HCT116 (cell line): ENCODE results near the gene MBOAT7. TPM values are rescaled to one million over a fixed set of nuclear protein-coding genes. Genes with fewer than 3 reads are reported as not detected.
A peak's percentile ranks its signal among the peaks of the same experiment; 100 is the strongest.

Source experiments
- ATAC-seq: fragments of 200-7000 bp; cut with Tn5 transposase; 2 replicates; pipeline ENCODE4 v1.9.1; 2020; ENCODE audit warnings: mild to moderate bottlenecking, moderate library complexity
- BruUV-seq: library from RNA; stranded (reverse); fragments of 400-500 nt; replicated peaks from 2 replicates; lab custom pipeline; 2021; lab: Mats Ljungman, UMichigan
- CTCF ChIA-PET: fragments of 300-600 bp; sonication (Branson Sonifier 250); formaldehyde crosslinking; loops from one replicate; lab custom pipeline; 2021; ENCODE audit warnings: antibody characterized with exemption; lab: Charles Lee
- POLR2A ChIA-PET: fragments of 300-600, 350-600 bp; sonication (Branson Sonifier 250); formaldehyde crosslinking; loops from one replicate; lab custom pipeline; 2021; ENCODE audit warnings: antibody characterized with exemption; lab: Charles Lee
- RAD21 ChIA-PET, 2 experiments: fragments of 300-600 bp; sonication (Branson Sonifier 250); formaldehyde crosslinking; loops; one replicate each; lab custom pipeline; 2023; ENCODE audit warnings: low total read pairs in 2 of 2; ENCODE audit not compliant: uncharacterized antibody in 2 of 2, unreplicated experiment in 2 of 2, low non-redundant PET in 1 of 2; lab: Charles Lee
- DNase-seq: peaks from one replicate; pipeline ENCODE4 v3.0.0-alpha.2; 2010; ENCODE audit warnings: low read depth, low spot score
- H2AFZ ChIP-seq: fragments of 200-600 bp; shearing (Covaris generic), sonication (generic); 2 replicates; pipeline ENCODE4 v1.6.1; 2017; ENCODE audit warnings: low read depth, mixed run types, mixed read lengths, antibody characterized with exemption, low read length; ENCODE audit not compliant: poor library complexity, severe bottlenecking
- H3K27ac ChIP-seq: 2 replicates; pipeline ENCODE4 v1.5.1; 2012; ENCODE audit warnings: low read depth, low read length
- H3K27me3 ChIP-seq: fragments of 200-600 bp; sonication (generic); 2 replicates; pipeline ENCODE4 v1.6.1; 2016; ENCODE audit warnings: mixed run types, low read length, mixed read lengths; ENCODE audit not compliant: insufficient read depth
- H3K36me3 ChIP-seq, 2 experiments: fragments of 200-500 bp in 1 of 2; fragments of 200-600 bp in 1 of 2; sonication (Bioruptor generic) in 1 of 2; sonication (generic) in 1 of 2; 2 replicates each; pipeline versions ENCODE4 v1.5.1 to v1.6.1; 2014 to 2016; ENCODE audit warnings: low read length in 2 of 2, inconsistent platforms in 1 of 2, mixed read lengths in 1 of 2, mixed run types in 1 of 2; ENCODE audit not compliant: insufficient read depth in 2 of 2, control insufficient read depth in 1 of 2
- H3K4me1 ChIP-seq, 2 experiments: fragments of 200-600 bp in 1 of 2; sonication (generic) in 1 of 2; 2 replicates each; pipeline versions ENCODE4 v1.5.1 to v1.6.1; 2012 to 2017; ENCODE audit warnings: low read length in 2 of 2, inconsistent platforms in 1 of 2, mild to moderate bottlenecking in 1 of 2, mixed read lengths in 1 of 2, mixed run types in 1 of 2, moderate library complexity in 1 of 2; ENCODE audit not compliant: insufficient read depth in 2 of 2, control insufficient read depth in 1 of 2
- H3K4me2 ChIP-seq: fragments of 200-600 bp; sonication (generic); 2 replicates; pipeline ENCODE4 v1.6.1; 2017; ENCODE audit warnings: mixed run types, low read length, mixed read lengths
- H3K4me3 ChIP-seq, 2 experiments: fragments of 200-600 bp in 1 of 2; sonication (generic) in 1 of 2; replicated peaks in 1 of 2; 2 replicates each; pipeline ENCODE4 v1.5.1; 2011 to 2016; ENCODE audit warnings: low read length in 2 of 2, control low read depth in 1 of 2, low read depth in 1 of 2, mild to moderate bottlenecking in 1 of 2, mixed read lengths in 1 of 2, mixed run types in 1 of 2
- H3K79me2 ChIP-seq: fragments of 200-600 bp; sonication (generic); 2 replicates; pipeline ENCODE4 v1.6.1; 2017; ENCODE audit warnings: mild to moderate bottlenecking, mixed run types, low read length, moderate library complexity, mixed read lengths; ENCODE audit not compliant: insufficient read depth
- H3K9ac ChIP-seq: fragments of 200-600 bp; sonication (generic); 2 replicates; pipeline ENCODE4 v1.6.1; 2016; ENCODE audit warnings: low read length, mixed read lengths
- H3K9me2 ChIP-seq: fragments of 200-600 bp; sonication (generic), shearing (Covaris generic); 2 replicates; pipeline ENCODE4 v1.6.1; 2017; ENCODE audit warnings: mixed run types, mild to moderate bottlenecking, moderate library complexity; ENCODE audit not compliant: insufficient read depth
- H3K9me3 ChIP-seq, 2 experiments: fragments of 200-500 bp in 1 of 2; fragments of 200-600 bp in 1 of 2; sonication (Bioruptor generic) in 1 of 2; sonication (generic) in 1 of 2; 2 replicates each; pipeline ENCODE4 v1.6.1; 2014 to 2017; ENCODE audit warnings: low read length in 2 of 2, mixed read lengths in 2 of 2, inconsistent platforms in 1 of 2, low read depth in 1 of 2, mild to moderate bottlenecking in 1 of 2, mixed run types in 1 of 2, moderate library complexity in 1 of 2; ENCODE audit not compliant: control insufficient read depth in 1 of 2, insufficient read depth in 1 of 2
- H4K20me1 ChIP-seq: fragments of 200-600 bp; sonication (generic), shearing (Covaris generic); 2 replicates; pipeline ENCODE4 v1.6.1; 2017; ENCODE audit warnings: mixed run types, mild to moderate bottlenecking, moderate library complexity; ENCODE audit not compliant: insufficient read depth
- CBX3 ChIP-seq: IDR thresholded peaks from 2 replicates; pipeline ENCODE4 v1.6.1; 2012; ENCODE audit warnings: low read depth
- CTCF ChIP-seq, 3 experiments: fragments of 200-600 bp in 1 of 3; sonication (generic) in 1 of 3; IDR thresholded peaks in 2 of 3; conservative IDR thresholded peaks in 1 of 3; 2 replicates each; pipeline ENCODE4 v1.5.1; 2012 to 2017; ENCODE audit warnings: low read depth in 2 of 3, low read length in 2 of 3, antibody characterized with exemption in 1 of 3, borderline replicate concordance in 1 of 3, control low read depth in 1 of 3, mild to moderate bottlenecking in 1 of 3, mixed read lengths in 1 of 3, mixed run types in 1 of 3, moderate library complexity in 1 of 3; ENCODE audit not compliant: insufficient read depth in 1 of 3
- ELF1 ChIP-seq: IDR thresholded peaks from 2 replicates; pipeline ENCODE4 v1.6.1; 2012; ENCODE audit warnings: low read depth, borderline replicate concordance
- EZH2phosphoT487 ChIP-seq: fragments of 200-600 bp; IDR thresholded peaks from 2 replicates; pipeline ENCODE4 v1.6.1; 2018; ENCODE audit warnings: antibody characterized with exemption, borderline replicate concordance
- POLR2AphosphoS5 ChIP-seq: IDR thresholded peaks from 2 replicates; pipeline ENCODE4 v1.6.1; 2011; ENCODE audit warnings: mild to moderate bottlenecking, low read depth, low read length, moderate library complexity
- RAD21 ChIP-seq: IDR thresholded peaks from 2 replicates; pipeline ENCODE4 v1.6.1; 2012; ENCODE audit warnings: low read depth, mild to moderate bottlenecking
- TCF7L2 ChIP-seq: IDR thresholded peaks from 2 replicates; pipeline ENCODE4 v1.7.0; 2011; ENCODE audit warnings: borderline replicate concordance, inconsistent platforms; ENCODE audit not compliant: insufficient read depth, insufficient read length; ENCODE audit errors: extremely low read depth
- intact Hi-C: fragments of 100-400 bp; cut with micrococcal nuclease; formaldehyde crosslinking; loops from 2 replicates; pipeline ENCODE4 v1.10.0; 2022
- total RNA-seq: library from RNA; stranded (reverse); gene quantifications from one replicate; pipeline ENCODE4 v1.2.1, GENCODE V29; 2021; ENCODE audit not compliant: unreplicated experiment
- TF ChIP-seq, protein P1 (sequence below): IDR thresholded peaks from 2 replicates; pipeline ENCODE4 v1.6.1; 2012; ENCODE audit warnings: low read depth
- TF ChIP-seq, protein P2 (sequence below): IDR thresholded peaks from 2 replicates; pipeline ENCODE4 v1.6.1; 2012

The MBOAT7 gene
- total RNA-seq, 1 experiment from 2014 or later: 113 TPM

- CTCF ChIA-PET: interaction anchor here (1.5 kb wide), 1 partner anchor 9 kb away, joined by 4 read pairs; the partner anchor contains the start of gene TMC4
- POLR2A ChIA-PET: interaction anchor here (0.6 to 0.8 kb wide), 2 partner anchors 27 to 183 kb away, joined by 3 read pairs; partner anchors contain the start of gene CNOT3
- TF ChIP-seq CBX3: no peak
- TF ChIP-seq, protein P1, sequence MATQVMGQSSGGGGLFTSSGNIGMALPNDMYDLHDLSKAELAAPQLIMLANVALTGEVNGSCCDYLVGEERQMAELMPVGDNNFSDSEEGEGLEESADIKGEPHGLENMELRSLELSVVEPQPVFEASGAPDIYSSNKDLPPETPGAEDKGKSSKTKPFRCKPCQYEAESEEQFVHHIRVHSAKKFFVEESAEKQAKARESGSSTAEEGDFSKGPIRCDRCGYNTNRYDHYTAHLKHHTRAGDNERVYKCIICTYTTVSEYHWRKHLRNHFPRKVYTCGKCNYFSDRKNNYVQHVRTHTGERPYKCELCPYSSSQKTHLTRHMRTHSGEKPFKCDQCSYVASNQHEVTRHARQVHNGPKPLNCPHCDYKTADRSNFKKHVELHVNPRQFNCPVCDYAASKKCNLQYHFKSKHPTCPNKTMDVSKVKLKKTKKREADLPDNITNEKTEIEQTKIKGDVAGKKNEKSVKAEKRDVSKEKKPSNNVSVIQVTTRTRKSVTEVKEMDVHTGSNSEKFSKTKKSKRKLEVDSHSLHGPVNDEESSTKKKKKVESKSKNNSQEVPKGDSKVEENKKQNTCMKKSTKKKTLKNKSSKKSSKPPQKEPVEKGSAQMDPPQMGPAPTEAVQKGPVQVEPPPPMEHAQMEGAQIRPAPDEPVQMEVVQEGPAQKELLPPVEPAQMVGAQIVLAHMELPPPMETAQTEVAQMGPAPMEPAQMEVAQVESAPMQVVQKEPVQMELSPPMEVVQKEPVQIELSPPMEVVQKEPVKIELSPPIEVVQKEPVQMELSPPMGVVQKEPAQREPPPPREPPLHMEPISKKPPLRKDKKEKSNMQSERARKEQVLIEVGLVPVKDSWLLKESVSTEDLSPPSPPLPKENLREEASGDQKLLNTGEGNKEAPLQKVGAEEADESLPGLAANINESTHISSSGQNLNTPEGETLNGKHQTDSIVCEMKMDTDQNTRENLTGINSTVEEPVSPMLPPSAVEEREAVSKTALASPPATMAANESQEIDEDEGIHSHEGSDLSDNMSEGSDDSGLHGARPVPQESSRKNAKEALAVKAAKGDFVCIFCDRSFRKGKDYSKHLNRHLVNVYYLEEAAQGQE: no peak
- no peak for TF ChIP-seq ELF1
- TF ChIP-seq EZH2phosphoT487: no peak
- TF ChIP-seq RAD21: no peak
- TF ChIP-seq TCF7L2: no peak
- TF ChIP-seq POLR2AphosphoS5: no peak; the same call in 1 of the 2 replicates
- TF ChIP-seq CTCF (IDR thresholded peaks at IDR 0.05 in 2 of 3, conservative IDR thresholded peaks at IDR 0.05 in 1 of 3; ENCODE audit: borderline replicate concordance in 1 of 3, insufficient read depth in 1 of 3, low read depth in 2 of 3, low read length in 2 of 3): no peak
- TF ChIP-seq, protein P2, sequence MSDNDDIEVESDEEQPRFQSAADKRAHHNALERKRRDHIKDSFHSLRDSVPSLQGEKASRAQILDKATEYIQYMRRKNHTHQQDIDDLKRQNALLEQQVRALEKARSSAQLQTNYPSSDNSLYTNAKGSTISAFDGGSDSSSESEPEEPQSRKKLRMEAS: no peak
- no peaks in the 10 kb centered on the region for H4K20me1 ChIP-seq
- no TSS peak for BruUV-seq
- H3K27ac ChIP-seq: no peak overlapping the region; the same call in 1 of the 2 replicates
- intact Hi-C loops: no loop called here
- RAD21 ChIA-PET: no interaction called here
- ATAC-seq (peak; percentile 33), DNase-seq (peak; percentile 39)
- H3K9me3 ChIP-seq: no peaks in the 10 kb centered on the region
- H3K4me1 ChIP-seq: peaks cover 19 to 44% of the 10 kb centered on the region in 2 experiments
- H2AFZ ChIP-seq: no peak overlapping the region
- H3K4me2 ChIP-seq: 0 out of 2 replicates have a peak overlapping the region, but pooled peaks have one; percentile 9
- no peak overlapping the region for H3K4me3 ChIP-seq
- no peaks in the 10 kb centered on the region for H3K9me2 ChIP-seq
- no peaks in the 10 kb centered on the region for H3K27me3 ChIP-seq
- H3K9ac ChIP-seq: no peak overlapping the region
- no peaks in the 10 kb centered on the region; the same call in 1 of the 2 replicates for H3K79me2 ChIP-seq
- no peaks in the 10 kb centered on the region for H3K36me3 ChIP-seq
These were observed 24.9 kb downstream of the MBOAT7 start for GRCh38 chr19:54164369-54165068.
